GM18951 (cell line): ENCODE data around the gene CARMIL1.

Source experiments
- POLR2A ChIP-seq: IDR thresholded peaks from 4 replicates; pipeline ENCODE4 v1.6.1; 2011; ENCODE audit warnings: mild to moderate bottlenecking; ENCODE audit not compliant: insufficient read length, insufficient read depth; ENCODE audit errors: extremely low read depth
- in situ Hi-C: fragments of 300-500 bp; cut with MboI; formaldehyde crosslinking; loops from one replicate; pipeline ENCODE4 v1.12.0; 2022; ENCODE audit warnings: low sequenced_read_pairs, mixed read lengths, inconsistent platforms; ENCODE audit not compliant: unreplicated experiment

CARMIL1 gene

DNA sequence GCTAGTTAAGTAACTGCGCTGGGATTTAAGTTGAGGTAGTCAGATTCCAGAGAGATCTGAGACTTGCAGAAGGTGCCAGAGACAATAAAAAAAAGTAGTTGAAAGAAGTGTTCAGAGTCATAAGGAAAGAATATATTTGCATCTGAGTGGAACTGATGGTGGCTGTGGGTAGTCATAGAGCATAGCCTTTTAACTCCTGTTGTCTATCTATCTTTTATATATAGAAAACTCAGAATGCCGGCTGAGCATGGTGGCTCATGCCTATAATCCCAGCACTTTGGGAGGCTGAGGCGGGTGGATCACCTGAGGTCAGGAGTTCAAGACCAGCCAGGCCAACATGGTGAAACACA lies 62.0 kb downstream of the CARMIL1 start:
- TF ChIP-seq POLR2A, result no peak
- in situ Hi-C loops, result no loop called here

DNA sequence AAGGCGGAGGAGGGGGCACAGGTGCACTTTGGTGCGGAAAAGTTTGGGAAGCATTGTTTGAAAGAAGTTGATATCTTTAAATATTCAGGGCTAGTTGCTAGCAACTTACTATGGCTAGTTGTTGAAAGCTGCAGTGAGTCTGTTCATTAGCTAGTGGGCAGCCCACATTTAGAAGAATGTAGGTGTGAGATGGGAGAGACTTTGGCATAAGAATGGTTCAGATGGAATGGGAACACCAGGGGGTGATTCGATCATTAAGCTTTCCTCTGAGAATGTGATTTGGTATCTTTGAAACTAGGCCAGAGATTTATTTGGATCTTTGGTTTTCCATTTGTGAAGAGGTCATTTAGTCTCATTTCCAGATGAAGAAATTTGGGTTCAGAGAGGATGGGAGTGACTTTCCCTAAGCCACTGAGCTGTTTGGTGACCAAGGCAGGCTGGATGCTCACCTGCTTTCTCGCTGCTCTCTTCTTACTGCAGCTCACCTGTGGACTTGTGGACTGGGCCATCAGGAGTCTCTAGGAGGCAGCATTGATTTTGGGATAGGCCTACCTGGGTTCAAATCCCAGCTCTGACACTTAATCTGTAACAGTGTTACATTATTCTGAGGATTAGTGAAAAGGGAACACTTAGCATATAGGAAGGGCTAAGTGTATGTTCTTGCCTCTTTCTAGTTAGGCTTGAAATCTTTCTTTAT lies 62.9 kb downstream of the CARMIL1 start:
- TF ChIP-seq POLR2A, result no peak
- in situ Hi-C loops, result no loop called here

DNA sequence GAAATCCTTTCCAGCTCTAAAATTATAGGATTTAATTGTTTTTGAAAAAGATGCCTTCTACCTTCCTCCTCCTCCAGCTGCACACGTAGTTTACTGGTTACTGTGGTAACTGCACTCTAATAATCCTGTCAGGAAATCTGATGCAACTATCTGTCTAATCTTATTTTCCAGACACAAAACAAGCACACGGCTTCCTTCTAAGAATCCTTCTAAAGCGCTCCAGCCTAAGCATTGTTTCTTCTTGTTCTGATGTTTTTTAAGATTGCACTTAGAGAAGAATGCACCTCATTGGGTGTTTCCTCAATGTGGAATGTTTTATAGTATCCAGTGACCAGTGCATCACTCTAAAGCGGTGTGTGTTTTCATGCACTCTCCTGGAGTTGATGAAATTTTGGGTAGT lies 63.6 kb downstream of the CARMIL1 start:
- in situ Hi-C loops, result no loop called here
- TF ChIP-seq POLR2A, result no peak

DNA sequence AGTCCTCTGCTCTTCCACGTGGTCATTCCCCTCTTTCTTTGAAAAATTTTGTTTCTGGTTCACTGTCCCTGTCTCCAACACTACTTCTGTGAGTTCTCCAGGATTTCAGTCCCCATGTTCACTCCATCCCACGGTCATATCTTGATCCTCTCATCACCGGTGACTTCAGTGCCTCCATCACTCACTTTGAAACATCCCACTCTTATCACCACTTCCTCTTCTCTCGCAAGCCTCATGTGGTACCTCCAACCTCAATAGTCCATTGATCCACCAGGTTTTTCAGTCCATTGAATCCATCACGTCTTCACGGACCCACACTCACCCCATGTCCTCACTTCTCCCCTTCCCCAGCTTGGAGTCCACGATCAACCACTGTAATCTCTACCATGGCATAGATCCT lies 64.8 kb downstream of the CARMIL1 start:
- no peak for TF ChIP-seq POLR2A
- in situ Hi-C loops, result no loop called here

DNA sequence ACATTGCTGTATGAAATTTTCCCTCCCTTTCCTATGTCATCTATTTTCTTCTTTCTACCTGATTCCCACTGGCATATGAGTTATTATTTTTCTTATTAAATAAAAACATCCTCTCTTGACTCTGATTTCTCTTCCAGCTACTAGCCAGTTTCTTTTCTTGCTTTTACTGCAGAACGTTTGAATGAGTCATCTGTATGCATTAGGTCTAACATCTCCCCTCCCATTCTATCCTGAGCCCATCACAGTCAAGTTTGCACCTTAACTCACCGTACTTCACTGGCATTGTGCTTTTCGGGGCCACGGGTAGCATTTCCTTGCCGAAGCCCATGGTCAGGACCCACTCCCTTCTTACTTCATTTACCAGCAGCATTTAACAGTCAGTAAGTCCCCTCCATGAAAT lies 65.7 kb downstream of the CARMIL1 start:
- no peak for TF ChIP-seq POLR2A
- in situ Hi-C loops, result no loop called here

DNA sequence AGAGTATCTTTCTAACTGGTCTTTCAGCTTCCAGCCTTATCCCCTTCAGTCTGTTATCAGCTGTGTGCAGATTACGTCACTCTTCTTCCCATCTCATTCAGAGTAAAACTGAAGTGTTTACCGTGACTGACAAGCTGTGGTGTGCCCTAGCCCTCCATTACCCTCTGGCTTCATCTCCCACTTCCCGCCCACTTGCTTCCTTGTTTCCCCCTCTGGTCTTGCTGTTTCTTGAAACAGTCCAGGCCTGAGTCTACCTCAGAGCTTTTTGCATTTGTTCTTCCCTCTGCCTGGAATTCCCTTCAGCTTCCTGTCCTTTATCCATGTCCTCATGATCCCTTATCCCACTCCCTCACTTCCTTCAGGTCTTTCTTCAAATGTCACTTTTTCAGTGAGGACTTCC lies 66.9 kb downstream of the CARMIL1 start:
- no peak for TF ChIP-seq POLR2A
- in situ Hi-C loops, result no loop called here

DNA sequence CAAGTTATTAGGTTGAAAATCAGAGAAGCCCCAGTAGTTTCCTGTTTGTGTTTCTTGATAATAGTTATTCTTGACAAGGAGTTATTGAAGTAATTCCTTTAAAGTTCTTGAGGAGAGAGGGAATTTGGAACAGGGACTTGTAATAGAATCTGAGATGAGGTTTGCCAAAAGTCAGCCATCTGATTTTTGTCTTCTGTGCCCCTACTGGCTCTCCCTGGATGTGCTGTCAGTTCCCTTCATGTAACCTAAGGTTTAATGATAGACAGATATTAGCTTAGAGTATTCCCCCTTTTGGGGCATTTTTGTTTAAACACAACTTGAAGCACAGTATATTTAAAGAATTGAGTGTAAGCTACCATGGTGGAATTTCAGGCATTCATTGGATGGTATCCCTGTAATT lies 71.4 kb downstream of the CARMIL1 start:
- in situ Hi-C loops, result no loop called here
- no peak for TF ChIP-seq POLR2A

DNA sequence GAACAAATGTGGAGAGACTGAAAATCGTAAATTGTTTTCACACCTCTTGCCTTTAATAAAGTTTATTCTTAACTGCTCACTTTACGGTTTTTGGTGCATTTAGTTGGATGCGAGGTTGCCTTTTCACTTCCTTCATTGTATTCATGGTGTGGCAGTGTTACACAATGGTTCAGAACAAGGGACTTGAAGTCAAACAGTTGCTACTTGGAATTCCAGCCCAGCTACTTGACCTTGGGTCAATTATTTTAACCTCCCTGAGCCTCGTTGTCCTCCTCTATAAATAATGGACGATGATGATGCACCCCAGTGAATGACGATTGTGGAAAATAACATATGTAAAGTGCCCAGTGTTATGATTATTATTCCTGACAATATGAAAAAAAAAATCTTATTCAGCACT lies 72.3 kb downstream of the CARMIL1 start:
- no peak for TF ChIP-seq POLR2A
- in situ Hi-C loops, result no loop called here

DNA sequence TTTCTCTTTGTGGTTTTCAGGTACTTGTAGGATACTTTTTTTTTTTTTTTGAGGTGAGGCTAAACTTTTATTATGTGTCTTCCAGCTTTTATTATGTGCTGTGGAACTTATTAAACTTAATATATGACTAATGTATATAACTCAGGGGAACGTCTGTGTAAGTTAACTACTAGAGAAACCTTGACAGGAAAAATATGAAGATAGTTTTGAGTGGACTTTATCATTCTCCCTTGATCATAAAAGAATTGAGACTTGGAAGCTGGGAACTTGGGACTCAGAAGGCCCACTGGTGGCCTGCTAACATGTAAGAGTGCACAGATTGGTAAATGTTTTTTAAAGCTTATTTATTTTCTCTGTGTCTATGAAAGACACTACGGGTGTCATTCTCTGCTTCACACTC lies 73.1 kb downstream of the CARMIL1 start:
- no peak for TF ChIP-seq POLR2A
- in situ Hi-C loops, result no loop called here

DNA sequence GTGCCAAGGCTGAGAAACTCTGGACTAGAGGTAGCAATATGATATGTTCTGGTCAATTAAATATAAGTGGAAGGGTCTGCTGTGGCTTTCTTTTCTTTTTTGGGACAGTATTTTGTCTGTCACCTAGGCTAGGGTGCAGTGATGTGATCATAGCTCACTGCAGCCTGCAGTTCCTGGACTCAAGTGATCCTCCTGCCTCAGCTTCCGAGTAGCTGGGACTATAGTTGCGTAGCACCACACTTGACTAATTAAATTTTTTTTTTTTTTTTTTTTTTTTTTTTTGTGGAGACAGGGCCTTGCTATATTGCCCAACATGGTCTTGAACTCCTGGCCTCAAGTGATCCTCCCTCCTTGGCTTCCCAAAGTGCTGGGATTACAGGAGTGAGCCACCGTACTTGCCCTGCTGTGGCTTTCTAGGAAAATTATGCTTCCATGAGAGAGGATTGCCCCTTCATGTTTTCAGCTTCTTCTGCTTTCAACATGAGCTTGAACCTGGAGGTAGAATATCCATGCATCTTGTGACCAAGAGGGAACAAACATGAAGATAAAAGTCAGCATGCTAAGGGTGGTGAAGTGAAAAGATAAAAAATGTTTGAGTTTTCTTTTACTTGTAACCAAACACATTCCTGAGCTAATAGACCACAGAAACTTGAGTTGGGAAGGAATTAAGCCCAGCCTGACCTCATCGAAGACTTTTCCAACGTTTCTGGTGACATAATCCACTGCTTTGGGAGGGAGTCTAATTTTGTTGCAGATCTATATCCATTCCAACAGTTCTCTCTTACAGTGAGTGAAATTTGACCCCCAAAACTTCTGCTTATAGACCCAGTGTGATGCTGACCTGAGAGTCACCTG lies 75.1 kb downstream of the CARMIL1 start:
- in situ Hi-C loops, result no loop called here
- TF ChIP-seq POLR2A, result no peak

DNA sequence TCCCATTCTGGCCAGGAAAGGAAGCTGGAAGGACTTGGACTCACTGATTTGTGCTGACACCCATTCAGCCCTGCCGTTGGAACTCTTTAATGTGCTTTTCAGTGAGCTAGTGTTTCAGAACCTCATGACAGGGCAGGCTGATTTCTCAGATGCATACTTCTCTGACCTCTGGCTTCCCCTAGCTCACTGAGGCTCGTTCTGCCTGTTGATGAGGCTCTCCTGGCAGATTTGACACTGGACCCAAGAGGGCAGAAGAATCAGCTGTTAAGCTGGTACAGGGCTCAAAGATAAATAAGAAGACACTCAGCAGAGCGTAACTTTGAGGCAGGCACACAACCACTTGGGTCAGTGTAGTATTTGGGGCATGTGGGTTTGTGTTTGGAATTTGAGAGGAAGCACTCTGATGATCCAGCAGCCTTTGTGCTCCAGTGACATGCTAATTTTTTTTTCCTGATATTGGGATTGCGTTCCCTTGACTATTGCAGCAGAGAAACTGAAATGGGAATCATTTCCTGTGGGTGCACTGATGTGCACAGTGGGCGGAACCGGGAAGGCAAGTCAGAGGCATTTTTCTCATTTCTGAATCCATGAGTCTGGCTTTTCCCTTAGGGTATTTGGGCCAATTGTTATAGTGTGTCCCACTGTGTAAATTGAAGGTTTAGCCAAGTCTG lies 80.2 kb downstream of the CARMIL1 start:
- in situ Hi-C loops, result no loop called here
- no peak for TF ChIP-seq POLR2A

DNA sequence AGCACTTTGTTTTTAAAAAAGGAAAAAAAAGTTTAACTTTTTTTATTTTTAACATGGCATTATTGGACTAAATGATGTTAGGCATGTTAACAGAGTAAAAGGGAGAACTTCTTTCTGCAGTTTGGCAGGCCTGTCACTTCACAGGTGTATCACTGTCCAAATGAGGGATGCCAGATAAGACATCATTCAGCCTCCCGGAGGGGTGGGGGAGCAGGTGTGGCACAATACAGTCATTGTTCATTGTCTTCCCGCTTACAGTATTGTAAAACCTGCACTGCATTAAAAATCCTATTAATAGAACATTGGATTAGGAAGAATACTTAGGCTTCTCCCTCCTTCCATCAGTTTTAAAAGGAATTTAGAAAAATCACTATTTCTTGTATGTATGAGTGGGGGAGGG lies 80.7 kb downstream of the CARMIL1 start:
- in situ Hi-C loops, result no loop called here
- no peak for TF ChIP-seq POLR2A

DNA sequence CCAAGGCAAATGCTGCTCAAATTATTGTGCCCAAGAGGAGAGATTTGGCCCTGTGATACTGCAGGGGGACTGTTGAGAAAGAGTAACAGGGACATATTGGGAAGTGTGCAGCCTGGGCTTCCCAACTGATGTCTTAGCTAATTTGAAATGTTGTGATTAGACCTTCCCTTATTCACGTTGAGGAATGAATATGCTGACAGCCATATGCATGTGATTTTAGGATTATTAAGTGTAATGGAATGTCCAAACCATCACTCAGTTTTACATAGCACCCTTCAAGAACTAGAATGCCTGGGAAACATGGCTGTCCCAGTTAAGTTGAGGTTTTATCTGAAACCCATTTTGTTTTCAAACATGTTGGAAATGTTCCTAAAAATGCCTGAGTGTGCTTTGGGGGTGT lies 81.4 kb downstream of the CARMIL1 start:
- TF ChIP-seq POLR2A, result no peak
- in situ Hi-C loops, result no loop called here

DNA sequence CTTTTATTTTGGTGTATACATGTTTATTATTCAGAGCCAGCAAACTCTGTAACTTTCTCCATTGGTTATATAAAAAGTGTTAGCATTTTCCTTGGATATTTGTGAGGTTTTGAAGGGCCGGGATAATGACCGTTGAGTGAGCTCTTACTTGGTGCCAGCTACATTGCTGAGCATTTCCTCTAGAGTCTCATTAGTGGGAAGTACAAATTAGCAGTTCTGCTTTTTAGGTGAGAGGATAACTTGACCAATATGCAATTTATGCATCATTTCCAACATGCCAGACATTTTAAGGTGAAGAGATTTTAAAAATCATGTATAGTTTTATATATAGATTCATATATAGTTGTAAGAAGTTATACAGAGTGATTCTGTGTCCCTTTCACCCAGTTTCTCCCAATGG lies 84.3 kb downstream of the CARMIL1 start:
- in situ Hi-C loops, result no loop called here
- TF ChIP-seq POLR2A, result no peak
